OCI-LY7 (cell line): ENCODE data around the gene OR5B21.

Experiments used
- CTCF ChIP-seq: fragments of 200-600 bp; sonication (generic); conservative IDR thresholded peaks from 2 replicates; pipeline ENCODE4 v1.5.1; 2014; ENCODE audit warnings: mild to moderate bottlenecking, antibody characterized with exemption, low read length, moderate library complexity, mixed read lengths
- EZH2phosphoT487 ChIP-seq: fragments of 200-600 bp; sonication (generic); IDR thresholded peaks from 2 replicates; pipeline ENCODE4 v1.6.1; 2018; ENCODE audit warnings: low read depth, borderline replicate concordance, mild to moderate bottlenecking, mixed run types, antibody characterized with exemption, low read length, moderate library complexity, mixed read lengths

GRCh38 chr11:58498464-58498863 lies 9.4 kb downstream of the OR5B21 start:
- no peak for TF ChIP-seq CTCF
- TF ChIP-seq EZH2phosphoT487: no peak
